C1 segment of cervical spinal cord (tissue), 14 donors: ENCODE measurements around the gene XIRP1.
A peak's percentile ranks its signal among the peaks of the same experiment; 100 is the strongest.

Experiments used
- DNase-seq, 14 donors: peaks; one replicate each; lab custom pipeline; 2025; lab: John Stamatoyannopoulos, UW

XIRP1 gene

DNA sequence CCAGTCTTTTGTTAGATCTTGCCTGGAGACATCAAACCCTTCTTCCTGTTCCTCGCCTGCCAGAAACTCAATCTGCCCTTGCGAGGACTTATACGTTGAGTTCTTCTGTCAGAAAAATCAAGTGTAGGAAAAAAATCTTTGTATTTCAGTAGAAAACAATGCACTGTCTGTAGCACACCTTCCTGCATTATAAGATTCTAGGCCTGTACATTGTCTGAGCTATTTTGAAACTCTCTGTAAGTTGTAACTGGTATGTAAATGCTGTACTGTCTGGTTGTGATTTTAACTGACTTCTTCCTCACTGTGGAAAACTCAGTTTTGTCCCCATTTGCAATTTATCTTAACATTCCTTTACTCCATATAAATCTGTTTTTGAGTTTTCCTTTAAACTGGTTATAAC lies 17.7 kb upstream of the XIRP1 start:
- no peak for DNase-seq

DNA sequence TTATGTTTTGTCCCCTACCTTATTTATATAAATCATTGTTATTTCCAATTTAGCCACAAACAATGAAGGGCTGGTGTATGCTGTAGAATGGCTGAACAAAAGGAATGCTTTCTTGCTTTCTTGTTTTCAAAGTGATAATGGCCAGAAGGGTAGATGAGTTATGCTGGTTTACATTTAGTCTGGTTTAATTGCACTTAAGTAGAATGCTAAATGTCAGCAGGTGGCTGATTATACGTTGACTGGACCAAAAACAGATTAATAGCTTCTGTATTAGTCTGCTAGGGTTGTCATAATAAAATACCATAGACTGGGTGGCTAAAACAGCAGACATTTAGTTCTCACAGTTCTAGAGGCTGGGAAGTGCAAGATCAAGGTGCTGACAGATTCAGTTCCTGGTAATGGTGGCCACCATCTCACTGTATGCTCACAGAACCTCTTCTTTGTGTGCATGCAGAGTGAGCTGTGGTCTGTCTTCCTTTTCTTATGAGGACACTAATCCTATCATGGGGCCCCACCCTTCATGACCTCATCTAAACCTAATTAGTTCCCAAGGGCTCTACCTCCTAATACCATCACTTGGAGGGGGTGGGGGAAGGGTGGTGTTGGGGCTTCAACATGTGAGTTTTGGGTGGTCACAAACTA lies 17.1 kb upstream of the XIRP1 start:
- no peak for DNase-seq

DNA sequence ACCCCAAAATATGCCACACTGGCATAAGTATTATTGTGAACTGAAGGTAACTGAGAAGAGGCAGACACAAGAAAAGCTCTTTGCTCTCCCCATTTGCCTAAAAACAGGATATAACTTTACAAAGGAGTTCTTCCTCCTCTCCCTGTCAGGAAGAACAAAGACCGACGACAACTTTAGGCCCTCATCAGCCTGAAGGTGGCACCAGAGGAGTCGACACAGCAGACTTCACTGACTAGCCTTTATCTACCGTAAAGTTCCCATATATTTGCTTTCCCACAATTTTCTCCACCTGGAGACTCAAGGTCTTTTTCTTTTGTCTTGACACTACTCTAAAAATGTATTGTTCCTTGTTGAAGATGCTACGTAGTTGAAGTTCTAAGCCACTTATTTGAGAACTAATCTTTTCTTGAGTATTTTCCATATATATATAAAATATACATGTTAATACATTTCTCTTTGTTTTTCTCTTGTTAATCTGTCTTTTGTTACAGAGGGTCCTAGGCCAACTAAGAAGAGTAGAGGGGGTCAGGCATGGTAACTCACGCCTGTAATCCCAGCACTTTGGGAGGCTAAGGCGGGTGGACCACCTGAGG lies 16.2 kb upstream of the XIRP1 start:
- DNase-seq = peak in 3 of 14 donors; percentile 11 to 31 (median 13)

DNA sequence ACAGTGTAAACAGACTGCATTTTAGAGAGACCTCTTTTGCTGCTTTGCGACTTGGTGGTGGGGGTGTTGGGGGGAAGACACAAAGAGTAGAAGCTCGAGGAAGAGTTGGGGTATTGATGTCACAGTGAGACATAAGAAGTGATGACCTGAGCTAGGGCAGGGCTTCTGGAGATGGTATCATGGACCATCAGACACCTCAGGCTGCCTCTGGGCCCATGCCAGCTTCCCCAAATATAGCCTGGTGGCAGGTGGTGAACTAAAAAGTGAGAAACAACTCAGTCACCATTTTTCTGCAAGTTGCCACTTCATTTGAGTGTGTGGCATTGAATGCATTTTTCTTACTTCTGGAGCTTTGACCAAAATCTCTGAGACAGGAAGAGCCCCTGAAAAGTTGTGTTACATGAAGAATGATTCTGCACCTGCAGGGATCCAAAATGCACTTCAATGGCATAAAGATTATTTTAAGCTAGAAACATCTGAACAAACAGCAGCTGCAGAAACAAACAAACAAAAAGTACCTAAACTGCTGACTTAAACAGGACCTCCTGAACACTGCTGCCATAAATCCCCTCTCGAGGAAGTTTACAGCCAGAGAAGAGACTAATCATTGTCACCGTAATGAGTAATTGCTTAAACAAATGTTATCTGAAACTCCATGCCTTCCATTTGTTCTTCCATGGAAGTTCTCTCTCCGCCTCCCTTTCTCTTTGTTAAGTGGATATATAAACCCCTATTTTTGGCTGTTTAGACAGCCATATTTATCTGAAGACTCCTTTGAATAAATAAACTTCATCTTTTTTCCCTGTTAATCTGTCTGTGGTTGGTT lies 15.2 kb upstream of the XIRP1 start:
- DNase-seq = no peak

DNA sequence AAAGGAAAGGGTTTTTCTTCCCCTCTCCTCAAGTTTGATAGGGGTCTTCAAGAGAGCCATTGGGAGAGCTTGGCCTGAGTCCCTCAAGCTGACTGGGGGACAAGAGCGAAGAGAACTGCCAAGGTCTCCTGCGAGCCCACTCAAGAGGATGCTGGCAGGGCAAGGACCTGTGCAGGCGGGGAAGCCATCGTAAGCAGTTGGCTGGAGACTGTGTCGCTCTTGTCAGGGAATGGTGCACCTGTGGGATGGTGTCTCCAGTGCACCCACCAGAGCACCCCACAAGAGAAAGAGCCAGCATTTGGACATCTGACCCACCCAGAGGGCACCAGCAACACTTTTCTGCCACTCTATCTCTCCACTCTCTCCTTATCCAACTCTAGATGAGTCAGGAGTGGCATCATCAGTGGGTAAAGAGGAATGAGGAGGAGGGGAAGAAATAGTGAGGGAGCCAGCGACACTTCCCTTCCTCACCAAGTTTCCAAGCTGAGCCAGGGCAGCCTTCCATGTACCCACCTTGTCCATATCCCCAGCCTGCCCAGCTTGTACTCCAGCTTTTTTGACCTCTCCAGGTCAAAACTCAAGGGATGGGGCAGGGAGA lies 13.6 kb upstream of the XIRP1 start:
- no peak for DNase-seq

DNA sequence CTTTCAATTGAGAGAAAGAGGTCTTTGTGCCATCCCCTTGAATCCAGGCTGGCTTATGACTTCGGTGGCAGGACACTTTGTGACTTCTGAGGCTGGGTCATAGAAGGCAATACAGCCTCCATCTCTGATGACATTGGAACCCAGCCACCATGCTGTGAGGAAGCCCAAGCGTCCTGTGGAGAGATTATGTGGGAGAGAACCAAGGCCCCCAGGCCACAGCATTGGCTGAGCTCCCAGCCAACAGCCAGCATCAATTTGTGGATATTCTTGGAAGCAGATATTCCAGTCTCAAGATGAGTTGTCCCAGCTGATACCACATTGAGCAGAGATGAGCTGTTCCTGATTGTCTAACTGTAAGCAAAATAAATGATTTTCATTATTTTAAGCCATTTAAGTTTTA lies 12.7 kb upstream of the XIRP1 start:
- no peak for DNase-seq

DNA sequence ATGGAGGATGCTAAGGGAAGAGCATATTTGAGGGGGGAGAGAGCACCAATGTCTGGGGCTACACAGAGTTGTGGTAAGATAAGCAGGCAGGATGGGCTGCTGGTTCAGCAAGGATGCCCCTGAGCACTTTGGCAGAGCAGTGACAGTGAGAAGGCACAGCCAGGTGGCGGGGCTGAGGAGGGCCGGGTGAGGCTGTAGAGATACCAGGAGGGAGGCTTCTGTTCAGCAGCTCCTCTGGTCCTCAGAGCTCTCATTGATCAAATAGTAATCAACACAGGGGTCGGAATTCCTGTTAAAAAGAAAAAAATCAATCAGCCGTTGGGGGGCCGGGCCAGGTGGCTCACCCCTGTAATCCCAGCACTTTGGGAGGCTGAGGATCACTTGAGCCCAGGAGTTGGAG lies 11.5 kb upstream of the XIRP1 start:
- no peak for DNase-seq

DNA sequence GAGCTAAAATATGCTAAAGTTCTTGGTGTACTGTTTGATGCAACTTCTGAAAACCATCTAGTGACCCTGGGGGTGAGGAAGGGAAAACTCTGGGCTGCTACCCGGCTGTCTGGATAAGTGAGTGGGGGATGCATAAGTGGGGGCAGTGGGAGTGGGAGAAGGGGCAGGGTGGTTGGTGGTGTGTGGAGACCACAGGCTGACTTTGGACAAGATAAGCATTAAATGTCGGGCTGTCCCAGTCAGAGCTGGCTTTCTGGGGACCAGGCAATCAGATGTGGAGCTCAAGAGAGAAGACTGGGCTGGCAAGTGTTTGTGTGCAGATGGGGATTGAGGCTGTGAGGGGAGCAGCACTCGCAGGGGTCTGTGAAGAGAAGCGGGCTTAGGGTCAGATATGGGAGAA lies 11.0 kb upstream of the XIRP1 start:
- DNase-seq = no peak

DNA sequence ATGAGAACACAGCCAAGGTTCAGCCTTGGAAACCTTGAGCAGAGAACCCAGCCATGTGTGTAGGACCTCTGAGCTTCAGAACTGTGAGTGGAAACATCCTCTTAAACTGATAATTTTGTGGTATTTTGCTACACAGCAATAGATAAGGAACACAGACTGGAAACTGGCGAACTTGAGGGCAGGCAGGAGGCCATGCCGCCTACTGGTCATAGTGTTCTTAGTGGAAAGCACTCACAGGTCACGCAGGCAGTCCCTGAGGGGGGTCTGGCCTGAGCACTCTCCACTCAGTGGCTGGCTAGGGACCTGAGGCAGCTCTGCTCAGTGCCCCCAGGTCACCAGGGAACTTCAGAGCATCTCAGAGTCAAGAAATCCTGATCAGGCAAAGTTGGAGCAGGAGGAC lies 9.7 kb upstream of the XIRP1 start:
- DNase-seq = no peak

DNA sequence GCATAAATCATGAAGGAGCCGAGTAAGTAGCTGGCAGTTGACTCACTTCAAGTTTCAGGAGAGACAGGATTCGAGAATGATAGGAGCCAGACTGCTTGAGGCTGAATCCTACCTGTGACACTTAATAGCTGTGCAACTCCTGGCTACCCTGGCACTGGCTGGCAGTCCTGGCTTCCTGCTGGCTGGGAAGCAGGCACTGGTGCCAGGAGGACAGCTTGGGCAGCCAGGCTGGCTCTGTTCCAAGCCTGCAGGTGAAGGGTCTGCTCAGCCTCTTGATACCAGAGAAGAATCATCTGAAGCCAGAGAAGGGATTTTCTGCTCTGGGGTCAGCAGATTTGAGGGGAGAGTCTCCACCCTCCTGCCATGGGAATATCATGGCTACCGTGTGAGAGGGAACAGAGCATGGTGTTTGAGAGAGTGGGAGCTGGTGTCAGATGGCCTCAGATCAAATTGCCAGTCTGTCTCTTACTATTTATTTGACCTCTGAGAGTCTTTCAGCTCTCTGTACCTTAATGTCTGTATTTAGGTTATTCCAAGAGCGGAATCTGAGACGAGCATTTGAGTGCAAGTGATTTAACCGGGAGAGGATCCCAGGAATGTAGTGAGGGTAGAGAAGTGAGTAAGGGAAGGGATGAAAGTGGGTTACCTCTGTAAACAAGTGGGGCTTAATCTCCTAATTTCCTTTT lies 4.4 kb upstream of the XIRP1 start:
- DNase-seq = peak in 1 of 14 donors; percentile 81

DNA sequence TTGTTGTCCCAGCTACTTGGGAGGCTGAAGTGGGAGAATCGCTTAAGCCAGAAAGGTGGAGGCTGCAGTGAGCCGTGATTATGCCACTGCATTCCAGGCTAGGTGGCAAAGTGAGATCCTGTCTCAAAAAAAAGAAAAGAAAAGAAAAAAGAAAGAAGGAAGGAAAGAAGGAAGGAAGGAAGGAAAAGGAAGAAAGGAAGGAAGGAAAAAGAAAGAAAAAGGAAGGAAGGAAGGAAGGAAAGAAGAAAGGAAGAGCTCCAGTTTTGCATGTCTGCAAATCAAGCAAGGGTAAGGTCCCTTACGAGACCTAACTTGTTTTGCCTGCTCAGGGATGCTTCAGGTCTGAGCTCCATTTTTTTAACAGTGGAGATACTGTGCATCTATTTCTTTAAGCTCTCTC lies 3.6 kb upstream of the XIRP1 start:
- no peak for DNase-seq

DNA sequence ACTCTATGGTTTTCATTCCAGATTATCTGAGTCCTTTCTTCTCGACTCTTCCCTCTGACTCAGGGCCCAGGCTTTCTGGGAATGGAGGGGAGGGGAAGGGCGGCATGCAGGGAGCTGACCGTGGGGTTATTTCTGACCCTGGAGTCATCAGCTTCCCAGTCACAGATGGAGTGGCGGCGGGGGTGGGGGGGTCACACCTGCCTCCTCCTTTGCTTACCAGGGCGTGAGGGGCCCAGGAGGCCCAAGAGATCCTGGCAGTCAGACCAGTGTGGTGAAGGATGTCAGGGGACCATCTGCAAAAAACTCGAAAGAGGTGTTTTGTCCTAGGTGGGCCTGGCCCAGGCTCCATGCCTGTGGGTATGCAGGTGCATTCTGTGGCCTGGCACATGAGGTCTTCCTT lies 996 bp upstream of the XIRP1 start:
- no peak for DNase-seq

DNA sequence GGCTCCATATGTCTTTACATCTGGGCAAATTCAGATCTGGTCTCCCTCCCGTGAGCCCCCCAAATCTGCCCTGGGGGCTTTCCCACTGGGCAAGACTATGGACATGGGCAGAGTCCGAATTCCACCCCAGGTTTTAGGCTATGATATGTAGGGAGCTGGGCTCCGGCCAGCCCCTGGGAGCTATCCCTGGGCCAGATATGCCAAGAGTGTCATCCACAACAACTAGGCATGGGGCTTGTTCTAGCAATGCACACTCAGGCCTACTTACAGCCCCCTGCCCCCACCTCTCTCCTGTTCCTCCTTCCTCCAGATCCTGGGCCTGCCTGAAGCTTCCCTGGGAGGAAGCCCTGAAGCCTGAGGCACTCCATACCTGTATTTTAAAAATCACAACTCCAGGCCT lies 622 bp downstream of the XIRP1 start:
- DNase-seq = no peak

DNA sequence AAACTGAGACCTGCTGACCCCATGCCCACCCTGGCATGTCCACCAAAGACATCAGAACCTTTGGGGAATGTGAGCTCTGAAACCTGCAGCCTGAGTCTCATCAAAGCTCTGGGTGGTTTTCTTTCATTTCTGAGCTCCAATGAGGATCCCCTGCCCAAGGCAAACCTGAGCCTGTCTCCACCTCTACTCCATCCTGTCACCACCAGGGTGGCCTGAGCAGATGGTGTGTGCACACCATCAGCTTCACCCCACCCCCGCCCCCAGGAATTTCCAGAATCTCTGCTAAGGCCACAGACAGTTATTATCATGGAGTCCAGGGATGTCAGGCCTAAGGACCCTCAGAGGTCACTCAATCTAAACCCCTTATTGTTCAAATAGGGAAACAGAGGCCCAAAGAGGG lies 1.3 kb downstream of the XIRP1 start:
- peak in 1 of 14 donors; percentile 4 for DNase-seq

DNA sequence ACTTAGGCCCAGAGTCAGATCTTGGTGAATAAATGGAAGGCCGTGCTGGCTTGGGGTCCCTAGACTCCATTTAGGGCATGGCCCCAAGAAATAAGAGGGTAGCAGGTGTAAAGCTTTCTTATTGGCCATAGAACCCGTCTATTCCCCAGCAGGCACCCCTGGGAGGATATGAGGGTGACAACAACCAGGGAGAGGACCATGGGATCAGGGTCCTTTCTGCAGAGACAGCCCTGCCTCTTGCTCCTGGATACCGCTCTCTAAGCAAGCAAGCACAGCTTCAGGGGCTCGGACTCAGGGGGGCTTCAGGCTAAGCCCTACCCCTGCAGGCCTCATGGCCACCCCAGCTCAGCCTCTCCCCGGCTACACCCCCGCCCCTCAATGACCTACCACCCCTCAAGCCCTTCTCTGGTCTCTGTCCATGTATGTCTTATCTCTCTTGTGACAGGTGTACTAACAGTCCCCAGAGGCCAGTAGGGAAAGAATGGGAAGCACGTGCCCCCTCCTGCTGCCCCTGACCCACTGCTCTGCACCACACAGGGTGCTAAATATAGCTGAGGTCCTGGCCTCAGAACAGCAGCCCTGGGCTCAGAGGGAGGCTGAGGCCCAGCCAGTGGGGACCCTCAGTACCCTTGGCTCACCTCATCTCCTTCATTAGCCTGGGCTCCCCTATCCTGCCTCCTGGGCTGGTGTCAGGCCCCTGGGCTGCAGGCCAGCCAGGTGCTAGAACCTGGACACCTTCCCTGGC lies 1.9 kb downstream of the XIRP1 start:
- peak in 1 of 14 donors; percentile 30 for DNase-seq

DNA sequence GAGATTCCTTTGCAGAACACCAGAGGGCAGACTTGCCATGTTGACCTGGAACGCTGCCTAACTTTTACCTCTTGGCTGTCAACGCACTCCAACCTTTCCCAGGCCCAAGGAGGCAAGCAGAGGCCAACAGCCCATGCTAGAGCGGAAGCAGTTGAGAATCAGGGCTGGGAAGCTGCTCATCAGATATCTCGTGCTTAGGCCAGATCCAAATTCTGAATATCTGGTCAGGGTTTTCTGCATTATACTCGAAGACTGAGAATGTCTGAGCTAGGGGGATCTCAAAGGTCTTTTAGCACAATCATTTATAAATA lies 2.5 kb downstream of the XIRP1 start:
- peak in 8 of 14 donors; percentile 25 to 71 (median 41) for DNase-seq

DNA sequence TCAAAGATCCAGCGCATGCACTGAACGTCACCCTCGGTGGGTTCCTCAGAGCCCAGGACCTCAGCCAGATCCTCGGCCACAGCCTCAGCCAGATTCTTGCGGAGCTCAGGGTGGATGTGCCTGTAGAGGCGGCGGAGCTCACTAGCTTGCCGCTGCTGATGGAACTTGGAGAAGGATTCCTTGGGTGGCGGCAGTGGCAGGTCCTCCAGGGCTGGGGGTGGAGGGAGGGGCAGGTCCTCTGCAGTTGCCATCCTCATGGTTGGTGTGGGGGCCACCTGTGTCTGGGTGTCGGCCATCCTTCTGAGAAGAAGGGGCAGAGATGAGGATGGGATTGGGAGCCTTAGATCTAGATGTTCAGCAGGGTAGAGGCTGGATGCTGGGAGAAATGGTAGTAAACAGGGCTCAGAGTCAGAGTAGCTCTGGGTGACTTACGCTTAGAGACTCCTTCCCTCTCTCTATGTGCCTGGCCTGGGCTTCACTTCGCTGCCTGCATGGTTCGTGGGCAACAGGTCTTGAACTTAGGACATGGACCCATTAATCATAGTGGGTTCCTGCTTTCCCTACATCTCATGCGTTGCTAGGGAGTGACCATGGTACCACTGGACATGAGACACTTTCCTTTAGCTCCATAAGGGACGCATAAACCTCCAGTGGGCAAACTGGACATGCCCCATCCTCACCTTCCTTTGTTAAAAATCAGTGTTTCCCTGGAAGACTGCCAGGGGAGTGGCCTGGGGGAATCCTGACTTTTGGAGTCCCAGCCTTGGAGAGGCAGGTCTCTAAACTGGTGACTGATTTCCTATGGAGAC lies 3.0 kb downstream of the XIRP1 start:
- DNase-seq = peak in 2 of 14 donors; percentile 47 to 54

DNA sequence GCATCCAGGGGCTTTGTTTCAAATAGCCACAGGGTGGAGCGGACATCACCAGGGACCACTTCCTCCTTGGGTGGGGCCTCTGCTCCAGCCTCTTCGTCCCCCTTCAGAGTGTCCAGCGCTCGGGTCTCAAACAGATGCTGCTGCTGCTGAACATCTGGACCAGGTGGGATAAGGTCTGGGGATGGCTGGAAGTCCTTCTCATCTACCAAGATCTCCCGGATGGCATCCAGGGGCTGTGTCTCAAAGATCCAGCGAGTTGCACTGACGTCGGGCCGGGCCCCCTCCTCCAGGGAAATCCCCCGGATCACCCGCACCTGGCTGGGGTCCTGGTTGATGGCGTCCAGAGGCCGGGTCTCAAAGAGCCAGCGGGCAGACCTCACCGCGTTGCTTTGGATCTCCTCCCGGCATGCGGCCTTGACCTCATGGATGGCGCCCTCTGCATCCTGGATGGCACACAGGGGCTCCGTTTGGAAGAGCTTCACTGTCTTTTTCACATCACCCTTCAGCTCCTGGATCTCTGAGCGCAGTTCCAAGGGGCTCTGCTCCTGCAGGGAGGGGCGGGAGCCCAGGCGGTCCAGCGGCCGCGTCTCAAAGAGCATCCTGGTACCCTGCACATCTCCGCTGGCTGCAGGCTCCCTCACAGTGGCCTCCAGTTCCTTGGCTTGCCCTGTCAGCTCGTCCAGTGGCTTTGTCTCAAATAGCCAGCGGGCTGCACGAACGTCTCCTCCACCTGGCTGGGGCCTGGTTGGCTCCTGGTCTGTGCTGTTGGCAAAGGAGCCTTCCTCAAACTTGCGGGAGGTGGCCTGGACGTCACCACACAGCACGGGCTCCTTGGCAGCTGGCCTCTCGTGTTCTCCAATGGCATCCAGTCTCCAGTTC lies 3.9 kb downstream of the XIRP1 start:
- DNase-seq = peak in 1 of 14 donors; percentile 83

DNA sequence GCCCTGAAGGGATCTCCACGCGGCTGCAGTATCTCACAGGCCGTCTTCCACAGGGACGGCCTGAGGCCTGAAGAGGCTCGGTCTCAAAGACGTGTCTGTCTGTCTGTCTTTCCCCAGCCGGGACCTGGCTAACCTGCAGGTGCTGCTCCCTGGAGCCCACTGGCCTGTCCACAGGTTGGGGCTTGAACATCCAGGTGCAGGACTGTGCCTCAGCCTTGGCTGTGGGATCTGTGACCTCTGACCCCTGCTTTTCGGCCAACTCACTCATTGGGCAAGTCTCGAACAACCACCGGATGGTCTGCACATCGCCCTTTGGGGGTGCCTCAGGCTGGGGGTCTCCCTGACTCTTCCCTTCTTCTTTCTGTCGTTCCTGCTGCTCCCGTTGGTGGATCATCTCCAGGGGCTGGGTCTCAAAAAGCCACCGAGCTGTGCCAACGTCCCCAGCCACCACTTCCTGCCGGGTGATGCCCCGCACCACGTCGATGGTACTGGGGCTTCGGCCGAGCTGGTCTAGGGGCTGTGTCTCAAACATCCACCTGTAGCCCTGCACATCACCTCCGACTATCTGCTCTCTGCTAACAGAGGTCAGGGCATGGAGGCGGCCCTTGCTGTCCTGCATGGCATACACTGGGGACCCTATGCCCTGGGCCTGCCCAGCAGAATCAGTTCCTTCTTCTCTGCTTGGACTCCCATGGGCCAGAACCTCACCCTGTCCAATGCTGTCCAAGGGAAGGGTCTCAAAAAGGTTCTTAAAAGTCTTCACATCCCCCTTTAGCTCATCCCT lies 4.8 kb downstream of the XIRP1 start:
- DNase-seq = no peak
